ENCODE measurements around the gene PRPH2.

PRPH2 gene

GRCh38 chr6:42724825-42725224, 2.4 kb upstream of the PRPH2 start:
- Histone ChIP-seq H3K9ac (ENCODE audit: low read length) (no peak overlapping the region), H3K79me2 (ENCODE audit: control insufficient read depth, insufficient read depth, low read length) (no peaks in the 10 kb centered on the region), H3K4ac (ENCODE audit: low read depth, low read length) (no peak overlapping the region), H3K4me3 (ENCODE audit: low read length) (no peak overlapping the region), H2BK5ac (ENCODE audit: low read length) (no peak overlapping the region), H3K27me3 (ENCODE audit: insufficient read depth, low read length, poor library complexity) (no peaks in the 10 kb centered on the region), H2AK5ac (ENCODE audit: low read length) (no peak overlapping the region), H3K23ac (ENCODE audit: low read length) (no peak overlapping the region), H2BK120ac (ENCODE audit: low read depth, low read length) (no peak overlapping the region), H3K36me3 (ENCODE audit: control insufficient read depth, insufficient read depth, low read length) (no peaks in the 10 kb centered on the region), H3K56ac (ENCODE audit: low read length) (no peak overlapping the region), H3K18ac (ENCODE audit: low read length) (no peak overlapping the region), H4K8ac (ENCODE audit: low read depth, low read length) (no peak overlapping the region), H3K79me1 (ENCODE audit: low read length) (no peaks in the 10 kb centered on the region), H2BK15ac (replicated peaks; ENCODE audit: low read depth) (no peak overlapping the region), H4K5ac (ENCODE audit: low read length) (no peak overlapping the region), H3K4me1 (ENCODE audit: control insufficient read depth, low read depth, low read length) (no peaks in the 10 kb centered on the region), H3K4me2 (ENCODE audit: low read length) (no peak overlapping the region), H3K27ac (ENCODE audit: low read depth, low read length) (no peak overlapping the region)
- no peak for DNase-seq

- Histone ChIP-seq H3K4me3 (ENCODE audit: low read length) (no peak overlapping the region), H3K18ac (ENCODE audit: low read length) (no peak overlapping the region), H2BK120ac (ENCODE audit: low read depth, low read length) (no peak overlapping the region), H2BK15ac (replicated peaks; ENCODE audit: low read depth) (no peak overlapping the region), H2BK5ac (ENCODE audit: low read length) (no peak overlapping the region), H3K27me3 (ENCODE audit: insufficient read depth, low read length, poor library complexity) (no peaks in the 10 kb centered on the region), H3K79me1 (ENCODE audit: low read length) (no peaks in the 10 kb centered on the region), H3K79me2 (ENCODE audit: control insufficient read depth, insufficient read depth, low read length) (no peaks in the 10 kb centered on the region), H2AK5ac (ENCODE audit: low read length) (no peak overlapping the region), H3K4me1 (ENCODE audit: control insufficient read depth, low read depth, low read length) (no peaks in the 10 kb centered on the region), H3K4ac (ENCODE audit: low read depth, low read length) (no peak overlapping the region), H4K8ac (ENCODE audit: low read depth, low read length) (no peak overlapping the region), H3K56ac (ENCODE audit: low read length) (no peak overlapping the region), H4K5ac (ENCODE audit: low read length) (no peak overlapping the region), H3K27ac (ENCODE audit: low read depth, low read length) (no peak overlapping the region), H3K9ac (ENCODE audit: low read length) (no peak overlapping the region), H3K4me2 (ENCODE audit: low read length) (no peak overlapping the region), H3K36me3 (ENCODE audit: control insufficient read depth, insufficient read depth, low read length) (no peaks in the 10 kb centered on the region), H3K23ac (ENCODE audit: low read length) (no peak overlapping the region)
- WGBS (ENCODE audit: extremely low coverage, insufficient coverage, low lambda C conversion rate), result no CpG with 5 or more reads among the region's 8 CpGs
- peak; percentile 39 for DNase-seq
These were observed 1.7 kb downstream of the PRPH2 start for GRCh38 chr6:42720739-42721138.

- WGBS (ENCODE audit: extremely low coverage, insufficient coverage, low lambda C conversion rate), result no CpG with 5 or more reads among the region's 4 CpGs
- H3K79me1 ChIP-seq (ENCODE audit: low read length), result no peaks in the 10 kb centered on the region
- no peaks in the 10 kb centered on the region for H3K79me2 ChIP-seq (ENCODE audit: control insufficient read depth, insufficient read depth, low read length)
- no peak overlapping the region for H3K27ac ChIP-seq (ENCODE audit: low read depth, low read length)
- no peak for DNase-seq
- no peak overlapping the region for H3K9ac ChIP-seq (ENCODE audit: low read length)
- no peak overlapping the region for H2BK120ac ChIP-seq (ENCODE audit: low read depth, low read length)
- H3K56ac ChIP-seq (ENCODE audit: low read length), result no peak overlapping the region
- H3K4me2 ChIP-seq (ENCODE audit: low read length), result no peak overlapping the region
- H3K4me3 ChIP-seq (ENCODE audit: low read length), result no peak overlapping the region
- no peaks in the 10 kb centered on the region for H3K36me3 ChIP-seq (ENCODE audit: control insufficient read depth, insufficient read depth, low read length)
- no peaks in the 10 kb centered on the region for H3K27me3 ChIP-seq (ENCODE audit: insufficient read depth, low read length, poor library complexity)
- H2AK5ac ChIP-seq (ENCODE audit: low read length), result no peak overlapping the region
- H3K4ac ChIP-seq (ENCODE audit: low read depth, low read length), result no peak overlapping the region
- no peak overlapping the region for H2BK5ac ChIP-seq (ENCODE audit: low read length)
- no peak overlapping the region for H3K18ac ChIP-seq (ENCODE audit: low read length)
- no peak overlapping the region for H4K8ac ChIP-seq (ENCODE audit: low read depth, low read length)
- no peak overlapping the region for H3K23ac ChIP-seq (ENCODE audit: low read length)
- H4K5ac ChIP-seq (ENCODE audit: low read length), result no peak overlapping the region
- H3K4me1 ChIP-seq (ENCODE audit: control insufficient read depth, low read depth, low read length), result no peaks in the 10 kb centered on the region
- H2BK15ac ChIP-seq (replicated peaks; ENCODE audit: low read depth), result no peak overlapping the region
These were observed 6.5 kb downstream of the PRPH2 start for GRCh38 chr6:42715871-42716270.

GRCh38 chr6:42714098-42714761, 8.2 kb downstream of the PRPH2 start:
- no peak overlapping the region for H4K5ac ChIP-seq (ENCODE audit: low read length)
- H3K4ac ChIP-seq (ENCODE audit: low read depth, low read length), result no peak overlapping the region
- H2AK5ac ChIP-seq (ENCODE audit: low read length), result no peak overlapping the region
- no peaks in the 10 kb centered on the region for H3K36me3 ChIP-seq (ENCODE audit: control insufficient read depth, insufficient read depth, low read length)
- no peak overlapping the region for H2BK120ac ChIP-seq (ENCODE audit: low read depth, low read length)
- no peak overlapping the region for H3K9ac ChIP-seq (ENCODE audit: low read length)
- no peak overlapping the region for H3K4me3 ChIP-seq (ENCODE audit: low read length)
- no peak overlapping the region for H3K18ac ChIP-seq (ENCODE audit: low read length)
- H3K27me3 ChIP-seq (ENCODE audit: insufficient read depth, low read length, poor library complexity), result no peaks in the 10 kb centered on the region
- H2BK15ac ChIP-seq (replicated peaks; ENCODE audit: low read depth), result no peak overlapping the region
- no peak overlapping the region for H4K8ac ChIP-seq (ENCODE audit: low read depth, low read length)
- H3K27ac ChIP-seq (ENCODE audit: low read depth, low read length), result no peak overlapping the region
- WGBS (ENCODE audit: extremely low coverage, insufficient coverage, low lambda C conversion rate), result no CpG with 5 or more reads among the region's 4 CpGs
- no peak overlapping the region for H3K23ac ChIP-seq (ENCODE audit: low read length)
- no peaks in the 10 kb centered on the region for H3K79me1 ChIP-seq (ENCODE audit: low read length)
- no peaks in the 10 kb centered on the region for H3K79me2 ChIP-seq (ENCODE audit: control insufficient read depth, insufficient read depth, low read length)
- DNase-seq, result no peak
- H3K56ac ChIP-seq (ENCODE audit: low read length), result no peak overlapping the region
- H3K4me2 ChIP-seq (ENCODE audit: low read length), result no peak overlapping the region
- H3K4me1 ChIP-seq (ENCODE audit: control insufficient read depth, low read depth, low read length), result peaks cover 4% of the 10 kb centered on the region
- no peak overlapping the region for H2BK5ac ChIP-seq (ENCODE audit: low read length)

- no peaks in the 10 kb centered on the region for H3K27me3 ChIP-seq (ENCODE audit: insufficient read depth, low read length, poor library complexity)
- H4K5ac ChIP-seq (ENCODE audit: low read length), result no peak overlapping the region
- no peak overlapping the region for H2BK5ac ChIP-seq (ENCODE audit: low read length)
- no peak overlapping the region for H3K18ac ChIP-seq (ENCODE audit: low read length)
- H3K79me2 ChIP-seq (ENCODE audit: control insufficient read depth, insufficient read depth, low read length), result no peaks in the 10 kb centered on the region
- no peak overlapping the region for H3K56ac ChIP-seq (ENCODE audit: low read length)
- no peak overlapping the region for H3K27ac ChIP-seq (ENCODE audit: low read depth, low read length)
- no peak overlapping the region for H2BK15ac ChIP-seq (replicated peaks; ENCODE audit: low read depth)
- H4K8ac ChIP-seq (ENCODE audit: low read depth, low read length), result no peak overlapping the region
- no peaks in the 10 kb centered on the region for H3K36me3 ChIP-seq (ENCODE audit: control insufficient read depth, insufficient read depth, low read length)
- no peak overlapping the region for H3K23ac ChIP-seq (ENCODE audit: low read length)
- no CpG with 5 or more reads among the region's 5 CpGs for WGBS (ENCODE audit: extremely low coverage, insufficient coverage, low lambda C conversion rate)
- H3K4me2 ChIP-seq (ENCODE audit: low read length), result no peak overlapping the region
- no peak overlapping the region for H3K9ac ChIP-seq (ENCODE audit: low read length)
- H3K4ac ChIP-seq (ENCODE audit: low read depth, low read length), result no peak overlapping the region
- no peak for DNase-seq
- H2BK120ac ChIP-seq (ENCODE audit: low read depth, low read length), result no peak overlapping the region
- no peak overlapping the region for H2AK5ac ChIP-seq (ENCODE audit: low read length)
- no peaks in the 10 kb centered on the region for H3K79me1 ChIP-seq (ENCODE audit: low read length)
- no peak overlapping the region for H3K4me3 ChIP-seq (ENCODE audit: low read length)
- peaks cover 4% of the 10 kb centered on the region for H3K4me1 ChIP-seq (ENCODE audit: control insufficient read depth, low read depth, low read length)
These were observed 10.5 kb downstream of the PRPH2 start for GRCh38 chr6:42711930-42712329.

- H3K4ac ChIP-seq (ENCODE audit: low read depth, low read length), result no peak overlapping the region
- no peak overlapping the region for H3K4me2 ChIP-seq (ENCODE audit: low read length)
- H3K4me1 ChIP-seq (ENCODE audit: control insufficient read depth, low read depth, low read length), result peaks cover 4% of the 10 kb centered on the region
- H3K79me2 ChIP-seq (ENCODE audit: control insufficient read depth, insufficient read depth, low read length), result no peaks in the 10 kb centered on the region
- H3K18ac ChIP-seq (ENCODE audit: low read length), result no peak overlapping the region
- no peak overlapping the region for H2BK15ac ChIP-seq (replicated peaks; ENCODE audit: low read depth)
- peak; percentile 90 for DNase-seq
- no peak overlapping the region for H2AK5ac ChIP-seq (ENCODE audit: low read length)
- H3K9ac ChIP-seq (ENCODE audit: low read length), result no peak overlapping the region
- H3K27me3 ChIP-seq (ENCODE audit: insufficient read depth, low read length, poor library complexity), result no peaks in the 10 kb centered on the region
- H3K23ac ChIP-seq (ENCODE audit: low read length), result no peak overlapping the region
- no peaks in the 10 kb centered on the region for H3K36me3 ChIP-seq (ENCODE audit: control insufficient read depth, insufficient read depth, low read length)
- H4K8ac ChIP-seq (ENCODE audit: low read depth, low read length), result no peak overlapping the region
- H4K5ac ChIP-seq (ENCODE audit: low read length), result no peak overlapping the region
- H3K79me1 ChIP-seq (ENCODE audit: low read length), result no peaks in the 10 kb centered on the region
- no peak overlapping the region for H2BK120ac ChIP-seq (ENCODE audit: low read depth, low read length)
- WGBS (ENCODE audit: extremely low coverage, insufficient coverage, low lambda C conversion rate), result no CpG with 5 or more reads among the region's 9 CpGs
- no peak overlapping the region for H3K27ac ChIP-seq (ENCODE audit: low read depth, low read length)
- H2BK5ac ChIP-seq (ENCODE audit: low read length), result no peak overlapping the region
- no peak overlapping the region for H3K4me3 ChIP-seq (ENCODE audit: low read length)
- peak overlapping the region; percentile 30 for H3K56ac ChIP-seq (ENCODE audit: low read length)
These were observed 12.1 kb downstream of the PRPH2 start for GRCh38 chr6:42710316-42710715.

All from mesendoderm (in vitro differentiated cells).